Measurements from ENCODE around the gene FZR1.
A peak's percentile ranks its signal among the peaks of the same experiment; 100 is the strongest.
"Not testable (repeated sequence)": the region's sequence is repeated elsewhere in the genome, so short reads cannot be mapped to it uniquely, and the experiment has no call there.

The FZR1 gene

GRCh38 chr19:3494559-3494958 lies 11.6 kb upstream of the FZR1 start:
- DNase-seq (ENCODE audit: low read depth in 2 of 2) = peak; percentile 43 to 63

- no peak for DNase-seq (ENCODE audit: low read depth in 2 of 2)
Observed at GRCh38 chr19:3496392-3497273, 9.5 kb upstream of the FZR1 start.

- no peak for DNase-seq (ENCODE audit: low read depth in 2 of 2)
Observed at GRCh38 chr19:3497757-3498520, 8.2 kb upstream of the FZR1 start.

DNA sequence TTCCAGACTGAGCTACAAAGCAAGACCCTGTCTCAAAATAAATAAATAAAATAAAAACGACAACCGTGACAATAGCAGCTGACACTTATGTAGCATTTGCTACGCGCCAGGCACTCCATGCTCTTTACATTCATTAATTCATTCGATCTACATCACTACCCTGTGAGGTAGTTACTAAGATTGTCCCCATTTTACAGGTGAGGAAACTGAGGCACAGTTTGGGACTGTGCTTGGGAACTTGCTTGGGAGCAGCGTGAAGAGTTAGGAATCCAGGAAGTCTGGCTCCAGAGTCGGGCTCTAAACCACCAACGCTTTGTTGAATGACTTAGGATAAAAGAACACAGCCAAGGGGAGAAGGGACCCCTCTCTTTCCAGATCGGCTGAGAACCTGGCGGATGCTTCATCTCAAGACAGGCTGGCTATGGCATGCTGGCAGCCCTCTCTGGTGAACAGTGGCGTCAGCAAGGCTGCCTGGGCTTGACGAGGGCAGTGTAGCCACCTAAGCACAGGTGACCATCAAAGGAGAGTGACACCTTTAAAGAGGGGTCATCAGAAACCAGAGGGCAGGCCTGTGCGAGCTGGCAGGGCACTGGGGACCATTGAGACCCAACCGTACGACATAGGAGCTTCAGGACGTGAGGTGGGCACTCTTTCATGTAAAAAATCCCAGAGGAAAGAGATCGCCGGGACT lies 6.2 kb upstream of the FZR1 start:
- DNase-seq (ENCODE audit: low read depth in 2 of 2) = no peak

- peak; percentile 94 to 96 for DNase-seq (ENCODE audit: low read depth in 2 of 2)
Observed at GRCh38 chr19:3500429-3501101, 5.5 kb upstream of the FZR1 start, which contains the start of gene DOHH. Gene DOHH, minus strand, starts transcription at chr19:3500674. Its CDS starts 3,860 bp downstream, at chr19:3496814.

DNA sequence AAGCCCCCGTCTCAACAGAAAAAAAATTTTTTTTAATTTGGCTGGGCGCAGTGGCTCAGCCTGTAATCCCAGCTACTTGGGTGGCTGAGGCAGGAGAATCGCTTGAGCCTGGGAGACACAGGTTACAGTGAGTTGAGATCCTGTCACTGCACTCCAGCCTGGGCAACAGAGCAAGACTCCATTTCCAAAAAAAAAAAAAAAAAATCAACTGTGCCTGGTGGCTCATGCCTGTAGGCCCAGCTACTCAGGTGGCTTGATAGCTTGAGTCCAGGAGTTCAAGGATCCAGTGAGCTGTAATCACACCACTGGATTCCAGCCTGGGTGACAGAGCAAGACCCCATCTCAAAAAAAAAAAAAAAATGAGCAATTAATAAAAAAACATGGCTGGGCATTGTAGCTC lies 4.3 kb upstream of the FZR1 start:
- DNase-seq (ENCODE audit: low read depth in 2 of 2) = no peak

DNA sequence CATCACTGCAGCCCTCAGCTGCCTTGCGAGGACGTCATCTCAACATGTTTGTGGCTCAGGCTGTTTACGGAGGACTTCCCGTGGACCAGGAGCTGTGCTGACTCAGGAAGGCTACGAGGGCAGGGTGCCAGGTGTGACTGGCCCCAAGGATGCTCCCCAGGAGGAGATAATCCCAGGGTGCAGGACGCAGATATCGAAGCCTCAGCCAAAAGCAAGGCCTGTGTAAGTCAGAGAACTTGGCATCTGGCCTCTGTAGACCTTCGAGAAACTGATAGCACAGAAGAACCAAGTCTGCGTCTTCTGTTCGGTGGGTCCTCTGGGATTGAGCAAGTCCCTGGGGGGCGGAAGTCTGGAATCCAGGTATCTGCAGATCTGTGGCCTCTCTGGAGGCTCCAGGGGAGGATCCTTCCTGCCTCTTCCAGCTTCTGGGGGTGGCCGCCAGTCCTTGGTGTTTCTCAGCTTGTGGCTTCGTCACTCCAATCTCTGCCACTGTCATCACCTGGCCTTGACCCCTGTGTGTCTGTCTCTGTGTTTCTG lies 3.0 kb upstream of the FZR1 start:
- no peak for DNase-seq (ENCODE audit: low read depth in 2 of 2)

GRCh38 chr19:3504735-3505134 lies 1.4 kb upstream of the FZR1 start:
- no peak for DNase-seq (ENCODE audit: low read depth in 2 of 2)

- DNase-seq (ENCODE audit: low read depth in 2 of 2) = peak in 1 of 2 donors; percentile 14
Observed at GRCh38 chr19:3506384-3507340, 551 bp downstream of the FZR1 start.

GRCh38 chr19:3507371-3508120 lies 1.4 kb downstream of the FZR1 start:
- no peak for DNase-seq (ENCODE audit: low read depth in 2 of 2)

DNA sequence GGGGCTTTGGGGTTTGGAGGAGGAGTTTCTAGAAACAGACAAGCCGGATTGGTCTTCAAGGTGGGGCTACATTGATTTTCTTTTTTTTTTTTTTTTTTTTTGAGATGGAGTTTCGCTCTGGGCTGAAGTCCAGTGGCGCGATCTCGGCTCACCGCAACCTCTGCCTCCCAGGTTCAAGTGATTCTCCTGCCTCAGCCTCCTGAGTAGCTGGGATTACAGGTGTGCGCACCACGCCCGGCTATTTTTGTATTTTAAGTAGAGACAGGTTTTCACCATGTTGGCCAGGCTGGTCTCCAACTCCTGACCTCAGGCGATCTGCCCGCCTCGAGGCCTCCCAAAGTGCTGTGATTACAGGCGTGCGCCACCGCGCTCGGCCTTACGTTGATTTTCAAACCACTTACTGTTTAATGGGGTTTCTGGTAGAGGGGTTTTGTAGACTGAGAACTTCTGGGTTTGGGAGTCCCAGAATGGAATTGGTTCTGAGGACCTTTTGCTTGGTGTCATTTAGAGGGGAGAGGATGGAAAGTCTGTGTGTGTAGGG lies 2.1 kb downstream of the FZR1 start:
- DNase-seq (ENCODE audit: low read depth in 2 of 2) = not testable (repeated sequence)

DNA sequence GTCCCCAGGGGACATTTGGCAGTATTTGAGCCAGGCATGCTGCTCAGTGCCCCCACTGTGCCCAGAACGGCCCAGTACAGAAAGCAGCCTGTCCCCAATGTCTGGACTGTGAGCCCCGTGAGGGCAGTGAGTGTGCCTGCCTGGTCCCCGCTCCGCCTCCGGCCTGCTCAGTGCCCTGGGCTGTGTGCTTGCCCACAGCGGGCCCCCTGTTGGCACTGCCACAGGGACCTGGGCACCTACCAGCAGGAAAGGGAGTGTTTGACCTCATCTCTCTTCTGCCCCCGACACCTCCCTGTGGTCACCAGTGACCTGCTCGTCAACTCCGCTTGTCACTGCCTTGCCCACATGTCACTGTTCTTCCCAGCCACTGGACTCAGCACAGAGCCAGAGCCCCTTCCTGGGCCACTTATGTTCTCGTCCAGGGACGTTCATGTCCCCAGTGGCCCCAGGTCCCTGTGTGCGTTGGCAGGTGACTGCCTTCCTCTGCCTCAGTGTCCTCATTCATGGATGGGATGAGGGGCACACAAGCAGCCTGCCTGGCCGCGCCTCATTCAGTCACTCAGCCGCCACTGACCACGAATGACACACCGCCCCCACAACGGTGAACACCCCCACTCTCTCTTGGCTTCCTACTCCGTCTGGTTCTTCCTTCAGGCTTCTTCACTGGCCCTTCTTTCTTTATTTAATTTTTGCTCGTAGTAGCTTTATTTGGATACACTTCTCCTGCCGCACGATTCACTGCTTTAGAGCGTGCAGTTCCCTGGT lies 2.8 kb downstream of the FZR1 start:
- DNase-seq (ENCODE audit: low read depth in 2 of 2) = no peak

- DNase-seq (ENCODE audit: low read depth in 2 of 2) = peak in 1 of 2 donors; percentile 35
Observed at GRCh38 chr19:3509566-3509989, 3.5 kb downstream of the FZR1 start.

GRCh38 chr19:3510727-3511126 lies 4.6 kb downstream of the FZR1 start:
- DNase-seq (ENCODE audit: low read depth in 2 of 2) = no peak

GRCh38 chr19:3511506-3512251 lies 5.6 kb downstream of the FZR1 start:
- DNase-seq (ENCODE audit: low read depth in 2 of 2) = no peak

DNA sequence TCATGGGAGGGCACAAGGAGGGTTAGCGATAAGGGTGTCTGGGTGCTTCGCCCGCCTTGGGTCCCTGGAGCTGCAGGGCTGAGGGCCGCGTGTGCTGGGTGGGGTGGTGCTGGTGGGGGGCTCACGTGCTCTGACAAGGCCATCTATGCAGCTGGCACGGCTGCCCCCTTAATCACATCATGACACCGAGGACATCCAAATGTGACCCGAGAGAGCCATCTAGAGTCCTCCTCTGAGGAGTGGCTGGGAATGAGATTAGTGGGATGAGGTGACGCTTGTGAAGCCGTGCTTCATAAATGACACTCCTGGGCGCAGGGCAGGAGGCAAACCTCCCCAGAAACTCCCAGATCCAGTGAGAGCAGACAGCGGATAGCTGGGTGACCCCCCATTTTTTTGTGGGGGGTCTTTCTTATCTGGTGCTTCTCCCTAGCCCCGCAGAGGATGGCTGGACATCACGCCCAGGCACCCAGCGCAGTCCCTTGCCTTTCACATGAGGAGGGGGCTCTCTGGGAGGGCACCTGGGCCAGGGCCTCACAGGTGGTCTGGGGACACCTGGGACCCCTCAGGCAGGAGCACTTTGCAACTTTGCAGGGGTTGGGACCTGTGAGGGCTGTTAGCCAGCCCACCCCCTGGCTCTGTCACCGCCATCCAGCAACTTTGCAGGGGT lies 6.6 kb downstream of the FZR1 start:
- DNase-seq (ENCODE audit: low read depth in 2 of 2) = no peak

Data from stimulated activated CD4-positive, alpha-beta T cell treated with anti-CD3 and anti-CD28 coated beads, Interleukin-4, amount 100 ng/mL, for 48 hours (primary cell).